SK-N-SH (cell line): ENCODE results near the gene SLC26A8. TPM values are rescaled to one million over a fixed set of nuclear protein-coding genes. Genes with fewer than 3 reads are reported as not detected.

Source experiments
- CTCF ChIA-PET: fragments of 300-600, 350-600 bp; formaldehyde crosslinking; extraction: SDS; loops from one replicate; lab custom pipeline; 2021; lab: Yijun Ruan, JAX
- POLR2A ChIA-PET: fragments of 350-600 bp; sonication (Branson Sonifier 250); formaldehyde crosslinking; extraction: SDS; loops from one replicate; lab custom pipeline; 2020; ENCODE audit warnings: antibody characterized with exemption, inconsistent platforms; lab: Yijun Ruan, JAX
- DNase-seq: peaks from one replicate; pipeline ENCODE4 v3.0.0; 2012
- H2AFZ ChIP-seq: fragments of 200-600 bp; sonication (generic); 2 replicates; pipeline ENCODE4 v1.8.1; 2016; ENCODE audit warnings: antibody characterized with exemption, mild to moderate bottlenecking, low read depth
- H3F3A ChIP-seq: fragments of 200-600 bp; sonication (generic); replicated peaks from 2 replicates; pipeline ENCODE3; 2016; ENCODE audit warnings: antibody characterized with exemption, mild to moderate bottlenecking; ENCODE audit not compliant: insufficient read depth
- H3K27ac ChIP-seq, 2 experiments: fragments of 200-500 bp in 1 of 2; fragments of 200-600 bp in 1 of 2; sonication (Bioruptor generic) in 1 of 2; sonication (generic), shearing (Covaris generic) in 1 of 2; 2 replicates each; pipeline versions ENCODE4 v1.5.1 to v1.6.1; 2014 to 2016; ENCODE audit warnings: low read depth in 2 of 2, inconsistent platforms in 1 of 2, low read length in 1 of 2, mild to moderate bottlenecking in 1 of 2, mixed read lengths in 1 of 2
- H3K27me3 ChIP-seq: fragments of 200-600 bp; sonication (generic), shearing (Covaris generic); 2 replicates; pipeline ENCODE4 v1.6.1; 2016; ENCODE audit warnings: mixed run types; ENCODE audit not compliant: insufficient read depth
- H3K36me3 ChIP-seq, 2 experiments: fragments of 200-500 bp in 1 of 2; fragments of 200-600 bp in 1 of 2; sonication (Bioruptor generic) in 1 of 2; sonication (generic) in 1 of 2; replicated peaks in 1 of 2; 2 replicates each; pipeline versions ENCODE3 to v1.5.1; 2014 to 2016; ENCODE audit warnings: low read length in 1 of 2, mild to moderate bottlenecking in 1 of 2; ENCODE audit not compliant: insufficient read depth in 2 of 2, control insufficient read depth in 1 of 2
- H3K4me1 ChIP-seq, 2 experiments: fragments of 200-500 bp in 1 of 2; fragments of 200-600 bp in 1 of 2; sonication (Bioruptor generic) in 1 of 2; sonication (generic), shearing (Covaris generic) in 1 of 2; 2 replicates each; pipeline versions ENCODE4 v1.5.1 to v1.6.1; 2014 to 2016; ENCODE audit warnings: low read depth in 1 of 2, low read length in 1 of 2, mixed run types in 1 of 2; ENCODE audit not compliant: insufficient read depth in 2 of 2, control insufficient read depth in 1 of 2
- H3K4me2 ChIP-seq: fragments of 200-600 bp; sonication (generic), shearing (Covaris generic); 2 replicates; pipeline ENCODE4 v1.6.1; 2017; ENCODE audit warnings: mixed run types
- H3K4me3 ChIP-seq, 2 experiments: fragments of 200-500 bp in 1 of 2; fragments of 200-600 bp in 1 of 2; sonication (Bioruptor generic) in 1 of 2; sonication (generic), shearing (Covaris generic) in 1 of 2; 2 replicates each; pipeline versions ENCODE4 v1.5.1 to v1.8.1; 2014 to 2016; ENCODE audit warnings: low read depth in 2 of 2, inconsistent platforms in 1 of 2, low read length in 1 of 2, mild to moderate bottlenecking in 1 of 2, mixed read lengths in 1 of 2, moderate library complexity in 1 of 2
- H3K79me2 ChIP-seq: fragments of 200-600 bp; sonication (generic); 2 replicates; pipeline ENCODE4 v1.8.1; 2017; ENCODE audit warnings: mild to moderate bottlenecking; ENCODE audit not compliant: insufficient read depth
- H3K9ac ChIP-seq: fragments of 200-600 bp; sonication (generic); 2 replicates; pipeline ENCODE4 v1.6.1; 2017; ENCODE audit warnings: mixed run types
- H3K9me2 ChIP-seq: fragments of 200-600 bp; sonication (generic); 2 replicates; pipeline ENCODE4 v1.6.1; 2017; ENCODE audit warnings: mixed run types
- H3K9me3 ChIP-seq: fragments of 200-600 bp; sonication (generic); 2 replicates; pipeline ENCODE4 v1.6.1; 2017; ENCODE audit warnings: mixed run types, mild to moderate bottlenecking, moderate library complexity
- H4K20me1 ChIP-seq: fragments of 200-600 bp; sonication (generic); 2 replicates; pipeline ENCODE4 v1.6.1; 2017; ENCODE audit warnings: mild to moderate bottlenecking, mixed run types; ENCODE audit not compliant: insufficient read depth
- CHD2 ChIP-seq: fragments of 150-350 bp; IDR thresholded peaks from 2 replicates; pipeline ENCODE4 v1.6.1; 2018; ENCODE audit warnings: low read length; ENCODE audit not compliant: partially characterized antibody
- EZH2phosphoT487 ChIP-seq: fragments of 200-600 bp; sonication (generic); IDR thresholded peaks from 2 replicates; pipeline ENCODE4 v1.6.1; 2017; ENCODE audit warnings: low read depth, mixed run types, mild to moderate bottlenecking, antibody characterized with exemption, moderate library complexity, borderline replicate concordance
- FOSL2 ChIP-seq: IDR thresholded peaks from 2 replicates; pipeline ENCODE4 v1.4.0; 2012; ENCODE audit warnings: low read depth, mild to moderate bottlenecking, moderate library complexity, borderline replicate concordance
- FOXJ3 ChIP-seq: sonication (generic); formaldehyde crosslinking; IDR thresholded peaks from 2 replicates; pipeline ENCODE4 v1.5.1; 2020; ENCODE audit warnings: mild to moderate bottlenecking, missing genetic modification reagents
- FOXM1 ChIP-seq: IDR thresholded peaks from 2 replicates; pipeline ENCODE4 v1.4.0; 2012; ENCODE audit warnings: low read depth, mild to moderate bottlenecking
- GABPA ChIP-seq: IDR thresholded peaks from 2 replicates; pipeline ENCODE4 v1.4.0; 2012; ENCODE audit warnings: low read depth, mild to moderate bottlenecking
- GATA2 ChIP-seq: sonication (generic); formaldehyde crosslinking; IDR thresholded peaks from 2 replicates; pipeline ENCODE4 v1.5.0; 2020; ENCODE audit warnings: mild to moderate bottlenecking, missing genetic modification reagents
- IRF3 ChIP-seq: fragments of 150-350 bp; IDR thresholded peaks from 2 replicates; pipeline ENCODE4 v1.6.1; 2016; ENCODE audit warnings: mild to moderate bottlenecking, low read depth, low read length
- JUND ChIP-seq: IDR thresholded peaks from 2 replicates; pipeline ENCODE4 v1.4.0; 2012
- MEF2A ChIP-seq: IDR thresholded peaks from 2 replicates; pipeline ENCODE4 v1.4.0; 2012; ENCODE audit warnings: low read depth, borderline replicate concordance
- POLR2AphosphoS5 ChIP-seq: IDR thresholded peaks from 2 replicates; pipeline ENCODE4 v1.6.1; 2012; ENCODE audit warnings: low read depth, low read length
- RAD21 ChIP-seq: IDR thresholded peaks from 2 replicates; pipeline ENCODE4 v1.6.1; 2012; ENCODE audit warnings: mild to moderate bottlenecking, low read length
- RCOR1 ChIP-seq: fragments of 150-350 bp; IDR thresholded peaks from 2 replicates; pipeline ENCODE4 v1.6.1; 2017; ENCODE audit warnings: antibody characterized with exemption, low read length
- REST ChIP-seq: IDR thresholded peaks from 2 replicates; pipeline ENCODE4 v1.6.1; 2012; ENCODE audit warnings: mild to moderate bottlenecking, low read depth, low read length, moderate library complexity
- SMC3 ChIP-seq: IDR thresholded peaks from 2 replicates; pipeline ENCODE4 v1.6.1; 2012; ENCODE audit warnings: low read depth, low read length, improper control_type of control experiment
- USF1 ChIP-seq: IDR thresholded peaks from 2 replicates; pipeline ENCODE4 v1.4.0; 2012; ENCODE audit warnings: low read depth, borderline replicate concordance
- YY1 ChIP-seq: IDR thresholded peaks from 2 replicates; pipeline ENCODE4 v1.4.0; 2012; ENCODE audit warnings: low read depth, mild to moderate bottlenecking
- polyA plus RNA-seq, 3 experiments: library from polyadenylated mRNA; depleted of rRNA; stranded (reverse); fragments of >200 nt; gene quantifications; 2 replicates each; pipeline ENCODE4 v1.2.3, GENCODE V29; 2012

Gene SLC26A8
- polyA plus RNA-seq, 1 of the 3 experiments (the other 2 are of a cell fraction), result not detected

GRCh38 chr6:36040958-36041357 is 16.5 kb upstream of the SLC26A8 start:
- no peak overlapping the region for H2AFZ ChIP-seq
- H3K9ac ChIP-seq, result no peak overlapping the region
- no peak overlapping the region for H3K4me3 ChIP-seq
- H3K9me3 ChIP-seq, result no peaks in the 10 kb centered on the region
- POLR2A ChIA-PET, result no interaction called here
- no peaks in the 10 kb centered on the region for H3K36me3 ChIP-seq
- peaks cover 77% of the 10 kb centered on the region for H4K20me1 ChIP-seq
- H3K4me2 ChIP-seq, result no peak overlapping the region
- DNase-seq, result no peak
- H3K27me3 ChIP-seq, result no peaks in the 10 kb centered on the region
- no peak for TF ChIP-seq FOXJ3 (CRISPR knock-in tag)
- TF ChIP-seq SMC3, result no peak
- TF ChIP-seq FOXM1, result no peak
- TF ChIP-seq JUND, result no peak
- TF ChIP-seq GATA2, result no peak
- no peak for TF ChIP-seq RCOR1
- TF ChIP-seq REST, result no peak
- TF ChIP-seq CHD2, result no peak
- TF ChIP-seq RAD21, result no peak
- no peak for TF ChIP-seq GABPA
- no peak for TF ChIP-seq IRF3
- no peak for TF ChIP-seq POLR2AphosphoS5
- TF ChIP-seq EZH2phosphoT487, result no peak
- no peak for TF ChIP-seq USF1
- peaks cover 100% of the 10 kb centered on the region for H3K79me2 ChIP-seq
- CTCF ChIA-PET, result interaction anchor here (0.7 kb wide), 1 partner anchor 11 kb away, joined by 3 read pairs; no protein-coding TSS in a partner anchor
- H3K4me1 ChIP-seq, result peaks cover 0 to 4% of the 10 kb centered on the region in 2 experiments; a peak in 1 of 4 replicates
- peaks cover 7% of the 10 kb centered on the region for H3F3A ChIP-seq
- H3K9me2 ChIP-seq, result no peaks in the 10 kb centered on the region
- H3K27ac ChIP-seq, result no peak overlapping the region

- H3K27me3 ChIP-seq, result no peaks in the 10 kb centered on the region
- H2AFZ ChIP-seq, result no peak overlapping the region
- peaks cover 0 to 4% of the 10 kb centered on the region in 2 experiments; a peak in 2 of 4 replicates for H3K4me1 ChIP-seq
- no peak overlapping the region for H3K4me3 ChIP-seq
- no peak for DNase-seq
- no peak overlapping the region for H3K4me2 ChIP-seq
- TF ChIP-seq YY1, result no peak
- TF ChIP-seq FOSL2, result no peak
- no peak for TF ChIP-seq MEF2A
- peaks cover 7% of the 10 kb centered on the region for H3F3A ChIP-seq
- H3K36me3 ChIP-seq, result no peaks in the 10 kb centered on the region
- no peaks in the 10 kb centered on the region for H3K9me2 ChIP-seq
- ChIA-PET POLR2A (interaction anchor here (1.4 kb wide), 1 partner anchor 12 kb away, joined by 4 read pairs; the partner anchor contains the start of gene MAPK14), CTCF (interaction anchor here (1.0 to 2.1 kb wide), 2 partner anchors 12 to 56 kb away, joined by 4 to 9 read pairs; partner anchors contain the start of gene MAPK14)
- H3K27ac ChIP-seq, result no peak overlapping the region
- H3K9me3 ChIP-seq, result no peaks in the 10 kb centered on the region
- H4K20me1 ChIP-seq, result peaks cover 82% of the 10 kb centered on the region
- no peak overlapping the region for H3K9ac ChIP-seq
- peaks cover 100% of the 10 kb centered on the region for H3K79me2 ChIP-seq
Measured at GRCh38 chr6:36039112-36039511, 14.7 kb upstream of the SLC26A8 start.
